CD4-positive, alpha-beta T cell treated with Interleukin-4 for 4 hours (primary cell): ENCODE results near the gene ETF1.
"Not testable (repeated sequence)": the region's sequence is repeated elsewhere in the genome, so short reads cannot be mapped to it uniquely, and the experiment has no call there.

Experiments used
- DNase-seq: peaks from one replicate; pipeline ENCODE4 v3.0.0-alpha.2; 2020

ETF1 gene

GRCh38 chr5:138528208-138528607 is 14.8 kb downstream of the ETF1 start:
- DNase-seq, result no peak

GRCh38 chr5:138527170-138527569 is 15.9 kb downstream of the ETF1 start:
- no peak for DNase-seq

DNA sequence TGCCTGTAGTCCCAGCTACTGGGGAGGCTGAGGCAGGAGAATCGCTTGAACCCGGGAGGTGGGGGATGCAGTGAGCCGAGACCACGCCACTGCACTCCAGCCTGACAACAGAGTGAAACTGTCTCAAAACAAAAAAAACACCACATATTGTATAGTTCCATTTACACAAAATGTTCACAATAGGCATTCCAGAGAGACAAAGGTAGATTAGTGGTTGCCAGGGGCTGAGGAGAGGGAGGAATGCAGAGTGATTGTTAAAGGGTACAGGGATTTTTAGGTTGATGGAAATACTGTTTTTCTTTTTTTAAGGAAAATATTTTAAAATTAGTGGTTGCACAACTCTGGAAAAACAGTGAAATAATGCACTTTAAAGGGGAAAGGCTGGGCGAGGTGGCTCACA is 19.6 kb downstream of the ETF1 start:
- no peak for DNase-seq

- DNase-seq, result no peak
These were observed 22.1 kb downstream of the ETF1 start for GRCh38 chr5:138520971-138521370.

- DNase-seq, result no peak
These were observed 25.6 kb downstream of the ETF1 start for GRCh38 chr5:138517437-138517836.

GRCh38 chr5:138515556-138516245 is 27.3 kb downstream of the ETF1 start:
- DNase-seq, result no peak

DNA sequence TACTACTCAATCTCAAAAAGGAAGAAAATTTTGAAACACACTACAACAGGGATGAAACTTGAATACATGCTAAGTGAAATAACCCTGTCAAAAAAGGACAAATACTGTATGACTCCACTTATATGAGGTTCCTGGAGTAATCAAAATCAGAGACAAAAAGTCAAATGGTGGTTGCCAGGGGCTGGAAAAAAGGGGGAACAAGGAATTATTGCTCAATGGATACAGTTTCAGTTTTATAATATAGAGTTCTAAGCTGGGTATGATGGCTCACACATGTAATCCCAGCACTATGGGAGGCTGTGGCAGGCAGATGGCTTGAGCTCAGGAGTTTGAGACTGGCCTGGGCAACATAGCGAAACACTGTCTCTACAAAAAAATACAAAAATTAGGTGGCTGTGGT is 29.0 kb downstream of the ETF1 start:
- no peak for DNase-seq

- no peak for DNase-seq
These were observed 34.1 kb downstream of the ETF1 start for GRCh38 chr5:138508958-138509357.

GRCh38 chr5:138507485-138507884 is 35.6 kb downstream of the ETF1 start:
- DNase-seq, result not testable (repeated sequence)

- no peak for DNase-seq
These were observed 36.4 kb downstream of the ETF1 start for GRCh38 chr5:138506370-138507306.

- no peak for DNase-seq
These were observed 38.2 kb downstream of the ETF1 start for GRCh38 chr5:138504799-138505198.

DNA sequence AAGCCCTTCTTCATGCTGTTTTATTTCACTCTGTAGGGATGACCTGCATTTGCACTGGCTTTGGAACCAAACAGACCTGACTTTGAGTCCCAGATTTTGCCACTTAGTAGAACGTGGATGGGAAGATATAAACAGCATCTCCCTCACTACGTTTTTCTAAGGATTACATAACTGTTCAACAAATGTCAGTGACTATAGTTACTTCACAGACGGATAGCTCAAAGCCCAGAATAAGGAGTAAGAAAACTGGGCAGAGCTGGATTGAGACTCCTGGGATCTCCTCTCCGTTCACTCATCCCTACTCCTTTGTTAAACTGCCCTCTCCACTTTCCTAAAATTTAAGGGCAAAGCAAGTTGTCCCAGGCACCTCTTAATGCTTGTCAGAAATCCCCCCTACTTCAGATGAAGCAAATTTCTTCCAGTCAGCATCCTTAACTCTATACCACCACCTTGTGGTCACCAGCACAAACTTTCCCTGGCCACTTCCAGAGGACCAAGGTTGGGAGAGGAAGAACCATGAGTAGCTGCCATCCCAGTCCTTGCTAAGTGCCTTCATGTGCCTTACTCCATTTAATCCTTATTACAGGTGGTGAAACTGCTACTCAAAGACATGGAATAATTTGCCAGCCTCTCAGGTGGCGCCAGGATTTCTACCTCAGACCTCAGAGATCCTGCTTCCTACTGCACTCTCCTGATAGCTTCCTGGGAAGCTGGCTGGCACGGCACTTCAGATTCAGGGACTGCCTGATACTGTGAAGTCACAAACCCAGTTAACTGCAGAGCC is 39.4 kb downstream of the ETF1 start:
- DNase-seq, result peak; percentile 60

DNA sequence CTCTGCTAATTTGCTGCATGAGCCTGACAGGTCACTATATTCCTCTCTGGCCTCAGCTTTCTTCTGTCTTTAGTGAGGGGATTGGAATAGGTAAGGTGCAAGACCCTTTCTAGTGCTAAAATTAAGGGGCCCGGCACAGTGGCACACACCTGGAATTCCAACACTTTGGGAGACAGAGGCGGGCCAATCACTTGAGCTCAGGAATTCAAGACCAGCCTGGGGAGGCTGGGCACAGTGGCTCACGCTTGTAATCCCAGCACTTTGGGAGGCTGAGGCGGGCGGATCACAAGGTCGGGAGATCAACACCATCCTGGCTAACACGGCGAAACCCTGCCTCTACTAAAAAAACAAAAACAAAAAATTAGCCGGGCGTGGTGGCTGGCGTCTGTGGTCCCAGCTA is 40.5 kb downstream of the ETF1 start:
- no peak for DNase-seq

GRCh38 chr5:138502121-138502520 is 40.9 kb downstream of the ETF1 start:
- no peak for DNase-seq

DNA sequence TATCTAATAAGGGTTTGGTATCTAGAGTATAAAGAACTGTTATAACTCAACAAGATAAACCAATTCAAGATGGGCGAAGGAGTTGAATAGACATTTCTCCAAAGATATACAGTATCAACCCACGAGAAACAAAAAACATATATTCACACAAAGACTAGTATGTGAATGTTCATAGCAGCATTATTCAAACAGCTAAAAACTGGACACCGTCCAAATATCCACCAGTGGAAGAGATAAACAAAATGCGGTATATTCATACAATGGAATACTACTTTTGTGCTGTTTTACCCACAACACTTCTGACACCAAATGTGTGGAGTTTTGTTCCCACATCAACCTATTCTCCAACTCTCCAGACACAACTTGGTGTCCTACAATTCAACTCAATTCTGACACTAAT is 44.7 kb downstream of the ETF1 start:
- no peak for DNase-seq

DNA sequence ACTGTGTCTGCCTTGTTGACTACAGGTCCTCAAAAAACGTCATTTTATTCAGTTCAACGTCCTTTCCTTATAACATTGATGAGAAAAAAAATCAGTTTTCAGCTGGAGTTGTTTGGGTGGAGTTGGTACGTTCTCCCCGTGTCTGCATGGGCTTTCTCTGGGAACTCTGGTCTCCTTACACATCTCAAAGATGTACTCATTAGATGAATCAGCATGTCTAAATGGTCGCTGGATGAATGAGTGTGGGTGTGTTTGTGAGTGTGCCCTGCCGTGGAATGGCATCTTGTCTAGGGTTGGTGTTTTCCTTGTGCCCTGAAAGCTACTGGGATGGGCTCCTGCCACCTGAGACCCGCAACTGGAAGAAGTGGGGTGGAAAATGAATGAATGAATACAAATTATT is 47.7 kb downstream of the ETF1 start:
- no peak for DNase-seq

DNA sequence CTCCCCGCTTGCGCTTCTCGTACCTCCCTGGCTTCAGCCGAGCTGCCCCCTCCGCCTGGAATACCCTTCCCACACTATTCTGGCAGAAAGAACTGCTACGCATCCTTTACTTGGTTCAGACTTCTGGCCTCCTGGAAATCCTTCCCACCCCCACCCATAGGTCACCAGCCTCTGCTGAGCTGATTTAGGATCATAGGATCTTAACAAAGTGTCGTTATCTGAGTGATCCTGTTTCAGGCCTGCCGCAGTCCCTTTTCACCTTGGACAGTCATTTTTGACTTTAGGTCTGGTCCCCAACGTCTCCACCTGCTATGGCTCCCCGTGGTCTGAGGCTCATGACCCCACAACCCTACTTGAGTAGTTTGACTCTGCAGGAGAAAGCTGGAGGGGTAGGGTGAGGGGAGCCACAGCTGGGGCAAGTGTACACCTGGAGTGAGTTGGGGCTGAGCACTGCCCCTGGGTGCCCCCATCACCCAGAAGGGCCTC is 50.4 kb downstream of the ETF1 start:
- no peak for DNase-seq

DNA sequence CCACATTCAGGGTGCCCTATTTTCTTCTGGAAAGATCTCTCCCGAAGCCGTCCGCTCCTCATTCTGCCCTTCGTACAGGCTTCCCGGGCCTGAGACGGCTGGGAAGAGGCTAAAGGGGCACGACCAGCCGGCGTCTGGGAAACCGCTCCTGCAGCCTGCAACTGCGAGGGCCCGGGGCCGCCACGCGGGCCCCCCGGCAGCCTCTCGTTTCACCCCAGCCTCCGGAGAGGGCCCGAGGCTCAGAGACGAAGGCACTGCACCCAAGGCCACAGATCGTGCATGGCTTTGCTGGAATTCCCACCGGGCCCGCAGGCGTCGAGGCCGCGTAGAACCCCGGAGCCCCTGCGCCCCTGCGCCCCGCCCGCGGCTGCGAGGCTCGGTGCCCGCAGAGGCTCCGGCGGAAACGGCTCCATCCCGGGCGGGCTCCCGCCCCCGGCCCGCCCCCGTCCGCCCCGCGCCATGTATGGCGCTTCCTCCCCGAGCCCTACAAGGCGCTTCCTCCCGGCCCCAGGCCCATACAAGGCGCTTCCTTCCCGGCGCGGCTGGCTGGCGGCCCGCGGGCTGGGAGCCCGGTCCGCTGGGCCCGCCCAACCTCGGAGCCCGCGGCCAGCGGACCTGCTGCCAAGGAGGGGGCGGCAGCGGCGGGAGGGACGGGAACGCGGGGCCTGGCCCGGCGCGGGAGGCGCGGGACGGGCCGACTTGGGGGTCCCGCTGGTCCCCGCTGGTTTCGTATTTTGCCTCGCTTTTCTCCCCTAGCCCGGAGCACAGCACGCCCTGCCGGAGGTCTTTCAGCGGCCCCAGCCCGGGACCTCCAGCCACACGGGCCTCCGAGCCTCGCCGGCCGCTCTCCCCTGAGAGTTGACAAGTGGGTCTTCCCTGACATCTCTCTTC is 51.1 kb downstream of the ETF1 start:
- peak; percentile 77 for DNase-seq

- DNase-seq, result no peak
These were observed 51.8 kb downstream of the ETF1 start for GRCh38 chr5:138491284-138491648.

DNA sequence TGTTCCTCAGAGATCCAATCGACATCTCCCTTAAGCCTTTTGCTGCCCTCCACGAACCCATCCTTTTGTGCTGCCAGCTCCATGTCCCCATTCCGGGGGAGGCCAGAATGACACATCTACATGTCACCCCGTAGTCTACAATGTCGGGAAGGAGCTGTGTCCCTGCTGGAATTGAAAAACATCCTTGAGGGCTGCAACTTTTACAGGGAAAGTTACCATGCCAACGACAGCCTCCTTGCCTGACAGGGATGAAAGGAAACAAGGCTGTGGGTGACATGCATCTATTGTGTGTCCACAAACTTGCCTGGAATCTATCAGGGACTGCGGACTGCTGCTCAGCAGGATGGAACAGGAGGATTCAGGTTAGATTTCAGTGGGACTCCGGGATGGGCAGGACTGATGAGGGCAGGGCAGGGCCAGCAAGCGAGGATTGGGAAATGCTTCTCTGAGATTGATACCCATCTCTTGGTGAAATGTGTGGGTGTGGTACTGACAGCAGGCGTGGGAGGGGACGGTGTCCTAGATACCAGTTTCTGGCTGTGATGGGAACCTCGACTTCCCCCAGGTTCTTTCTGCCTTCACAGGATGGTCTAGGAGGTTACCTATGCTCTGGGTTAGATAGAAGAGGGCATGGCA is 52.3 kb downstream of the ETF1 start:
- no peak for DNase-seq

DNA sequence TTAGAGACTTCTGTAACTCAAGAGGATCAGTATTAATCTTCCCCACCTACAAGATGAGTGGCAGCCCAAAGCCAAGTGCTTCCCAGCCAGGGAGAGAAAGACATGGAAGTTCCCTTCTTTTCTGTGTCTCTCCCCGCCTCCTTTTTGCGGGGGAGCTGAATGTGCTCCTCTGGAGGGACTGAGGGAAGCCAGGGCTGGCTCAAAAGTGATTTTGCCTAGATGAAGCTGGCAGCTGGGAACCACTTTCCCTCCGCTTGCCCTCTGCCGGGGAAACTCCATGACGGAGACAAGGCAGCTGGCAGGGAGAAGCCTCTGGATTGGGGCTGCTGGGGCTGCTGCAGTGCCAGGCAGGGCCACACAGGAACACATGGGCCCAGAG is 53.4 kb downstream of the ETF1 start:
- DNase-seq, result no peak

DNA sequence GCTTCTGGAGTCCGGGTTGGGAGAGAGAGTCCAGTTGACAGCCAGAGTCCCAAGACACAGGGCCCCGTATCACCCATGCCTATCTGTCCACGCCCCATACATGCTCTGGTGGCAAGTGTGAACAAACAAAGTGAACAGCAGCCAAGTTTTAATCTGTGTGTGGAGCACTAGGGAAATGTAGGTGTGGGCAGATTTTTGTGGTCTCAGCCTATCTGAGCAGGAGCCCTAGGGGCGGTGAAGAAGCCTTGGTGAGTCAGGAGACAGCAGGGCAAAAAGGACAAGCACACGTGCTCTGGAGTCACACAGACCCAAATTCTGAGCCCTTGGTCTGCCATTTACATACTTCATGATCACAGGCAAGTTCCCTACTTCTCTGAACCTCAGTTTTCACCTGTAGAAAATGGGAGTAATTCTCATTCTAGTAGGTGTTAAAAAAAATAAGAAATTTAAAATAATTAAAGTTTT is 54.5 kb downstream of the ETF1 start:
- DNase-seq, result no peak
